Neural cell (in vitro differentiated cells): ENCODE data around the gene TSPAN17.
A peak's percentile ranks its signal among the peaks of the same experiment; 100 is the strongest.

ENCODE experiments used
- EP300 ChIP-seq: fragments of 450-650 bp; conservative IDR thresholded peaks from 2 replicates; pipeline ENCODE4 v1.6.1; 2014; ENCODE audit warnings: antibody characterized with exemption, mild to moderate bottlenecking, moderate library complexity; ENCODE audit not compliant: poor library complexity, severe bottlenecking
- EZH2 ChIP-seq: fragments of 200-600, 300-800 bp; shearing (Covaris generic), sonication (generic); IDR thresholded peaks from 2 replicates; pipeline ENCODE4 v1.6.1; 2014; ENCODE audit warnings: antibody characterized with exemption, low read length, borderline replicate concordance, mild to moderate bottlenecking; ENCODE audit not compliant: insufficient read depth, poor library complexity, severe bottlenecking
- POLR2AphosphoS5 ChIP-seq: IDR thresholded peaks from 2 replicates; pipeline ENCODE4 v1.6.1; 2012
- TF ChIP-seq, protein P1 (sequence below): fragments of 450-650 bp; IDR thresholded peaks from 2 replicates; pipeline ENCODE4 v1.5.1; 2014; ENCODE audit warnings: antibody characterized with exemption, mild to moderate bottlenecking, moderate library complexity; ENCODE audit not compliant: poor library complexity, severe bottlenecking

GRCh38 chr5:176647030-176647842, at the start of gene TSPAN17:
- TF ChIP-seq EZH2 (no peak), EP300 (peak; percentile 20), POLR2AphosphoS5 (peak; percentile 28)
- TF ChIP-seq, protein P1, sequence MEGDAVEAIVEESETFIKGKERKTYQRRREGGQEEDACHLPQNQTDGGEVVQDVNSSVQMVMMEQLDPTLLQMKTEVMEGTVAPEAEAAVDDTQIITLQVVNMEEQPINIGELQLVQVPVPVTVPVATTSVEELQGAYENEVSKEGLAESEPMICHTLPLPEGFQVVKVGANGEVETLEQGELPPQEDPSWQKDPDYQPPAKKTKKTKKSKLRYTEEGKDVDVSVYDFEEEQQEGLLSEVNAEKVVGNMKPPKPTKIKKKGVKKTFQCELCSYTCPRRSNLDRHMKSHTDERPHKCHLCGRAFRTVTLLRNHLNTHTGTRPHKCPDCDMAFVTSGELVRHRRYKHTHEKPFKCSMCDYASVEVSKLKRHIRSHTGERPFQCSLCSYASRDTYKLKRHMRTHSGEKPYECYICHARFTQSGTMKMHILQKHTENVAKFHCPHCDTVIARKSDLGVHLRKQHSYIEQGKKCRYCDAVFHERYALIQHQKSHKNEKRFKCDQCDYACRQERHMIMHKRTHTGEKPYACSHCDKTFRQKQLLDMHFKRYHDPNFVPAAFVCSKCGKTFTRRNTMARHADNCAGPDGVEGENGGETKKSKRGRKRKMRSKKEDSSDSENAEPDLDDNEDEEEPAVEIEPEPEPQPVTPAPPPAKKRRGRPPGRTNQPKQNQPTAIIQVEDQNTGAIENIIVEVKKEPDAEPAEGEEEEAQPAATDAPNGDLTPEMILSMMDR = peak; percentile 67
